IPS DF 19.7 (cell line): Measurements from ENCODE around the gene MPND.

Source experiments
- DNase-seq: peaks from one replicate; pipeline ENCODE4 v3.0.0-alpha.2; 2013; ENCODE audit warnings: low read depth, low spot score

The MPND gene

GRCh38 chr19:4365791-4366665, 22.7 kb downstream of the MPND start:
- DNase-seq, result no peak

GRCh38 chr19:4366666-4367335, 23.4 kb downstream of the MPND start:
- DNase-seq, result no peak

- DNase-seq, result no peak
These were observed 24.0 kb downstream of the MPND start for GRCh38 chr19:4367336-4367723.

DNA sequence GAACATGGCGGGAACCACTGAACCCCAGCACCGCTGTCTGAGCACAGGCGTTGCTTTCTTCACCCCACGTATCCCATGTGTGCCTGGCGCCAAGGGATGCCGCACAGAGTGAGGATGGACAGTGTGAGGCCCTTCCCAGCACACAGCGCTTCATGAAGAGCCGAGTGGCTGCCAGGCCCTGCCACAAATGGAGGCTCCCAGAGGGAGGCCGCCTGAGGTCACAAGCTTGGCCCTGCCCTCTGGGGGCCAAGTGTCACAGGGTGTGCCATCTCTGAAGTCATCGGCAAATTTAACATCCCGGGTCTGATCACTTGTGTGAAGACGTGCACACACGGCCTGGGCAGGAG, 24.4 kb downstream of the MPND start:
- no peak for DNase-seq

DNA sequence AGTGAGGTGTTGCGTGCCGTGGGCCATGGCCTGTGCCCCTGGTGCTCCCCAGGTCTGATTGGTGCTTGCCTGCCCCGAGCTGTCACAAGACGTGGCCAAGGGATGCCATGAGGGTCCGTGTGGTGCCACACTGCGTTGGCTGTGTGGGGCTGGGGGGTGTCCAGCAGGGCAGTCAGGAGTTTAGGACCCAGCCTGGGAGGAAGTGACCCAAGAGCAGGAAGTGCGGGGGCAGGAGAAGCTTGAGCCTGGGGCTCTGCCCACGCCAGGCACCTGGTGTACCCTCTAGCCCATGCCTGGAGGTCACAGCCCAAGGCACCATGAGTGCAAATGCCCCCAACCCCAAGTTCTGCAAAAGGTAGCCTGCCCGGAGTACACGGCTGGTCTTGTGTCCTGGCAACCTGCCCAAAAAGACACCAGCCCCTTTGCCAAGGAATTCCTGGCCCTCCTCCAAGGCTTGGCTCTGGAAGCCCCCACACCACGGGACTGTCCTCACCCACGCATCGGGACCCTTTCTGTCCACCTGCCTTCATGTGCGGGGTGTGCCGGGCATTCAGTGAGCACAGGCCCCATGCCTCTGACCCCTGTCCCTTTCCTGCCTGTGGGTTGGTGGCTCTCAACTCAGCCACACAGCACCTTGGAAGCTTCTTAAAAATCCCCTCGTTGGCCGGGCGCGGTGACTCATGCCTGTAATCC, 24.9 kb downstream of the MPND start:
- DNase-seq, result no peak

DNA sequence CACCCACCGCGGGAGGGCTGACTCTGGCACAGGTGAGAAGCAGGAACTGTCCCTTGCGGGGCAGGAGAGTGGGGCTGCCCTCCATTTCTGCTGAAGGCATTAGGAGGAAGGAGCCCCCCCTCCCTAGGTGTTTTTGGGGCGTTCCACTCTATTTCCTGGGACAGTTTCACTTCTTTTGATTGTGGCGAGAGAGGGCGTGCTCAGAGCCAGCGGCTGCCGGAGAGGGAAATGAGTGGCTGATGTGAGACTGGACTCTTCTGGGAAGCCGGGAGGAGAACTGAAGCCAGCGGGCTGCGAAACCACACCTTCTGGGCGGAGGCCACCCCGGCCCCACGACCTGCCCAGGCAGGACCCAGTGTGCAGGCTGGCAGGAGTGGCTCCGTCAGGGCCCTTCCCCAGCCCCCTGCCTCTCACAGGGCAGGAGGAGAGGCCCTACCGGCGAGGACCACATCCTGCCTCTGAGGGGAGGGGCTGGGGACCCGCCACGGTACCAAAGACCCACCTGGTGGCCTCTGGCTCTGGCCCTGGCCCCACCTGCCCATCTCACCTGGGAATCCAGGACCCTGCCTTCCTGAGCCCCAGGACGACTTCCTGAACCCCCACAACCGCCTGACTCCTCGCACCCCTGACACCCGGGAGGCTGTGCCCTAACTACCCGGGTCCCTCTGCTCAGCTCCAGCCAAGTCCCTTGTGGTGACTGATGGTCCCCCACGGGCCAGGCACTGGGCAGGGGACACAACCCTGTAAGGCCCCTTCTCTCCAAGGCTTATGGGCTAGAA, 25.9 kb downstream of the MPND start:
- DNase-seq, result no peak

DNA sequence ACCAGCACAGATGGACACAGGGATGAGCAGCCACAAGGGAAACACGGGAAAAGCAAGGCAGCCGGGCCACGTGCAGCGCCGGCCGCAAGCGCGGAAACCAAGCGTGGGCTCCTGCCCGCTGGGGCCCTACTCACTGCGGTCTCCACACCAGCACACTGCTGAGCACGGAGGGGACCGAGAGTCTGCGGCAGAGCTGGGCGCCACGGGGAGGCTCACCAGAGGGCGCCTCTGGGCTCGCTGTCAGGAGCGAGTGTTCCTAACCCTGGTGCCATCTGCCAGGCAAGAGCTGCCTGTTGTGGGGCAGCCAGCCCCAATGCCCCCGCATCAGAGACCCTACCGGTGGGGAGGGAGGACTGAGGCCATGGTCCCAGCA, 26.5 kb downstream of the MPND start:
- DNase-seq, result no peak

DNA sequence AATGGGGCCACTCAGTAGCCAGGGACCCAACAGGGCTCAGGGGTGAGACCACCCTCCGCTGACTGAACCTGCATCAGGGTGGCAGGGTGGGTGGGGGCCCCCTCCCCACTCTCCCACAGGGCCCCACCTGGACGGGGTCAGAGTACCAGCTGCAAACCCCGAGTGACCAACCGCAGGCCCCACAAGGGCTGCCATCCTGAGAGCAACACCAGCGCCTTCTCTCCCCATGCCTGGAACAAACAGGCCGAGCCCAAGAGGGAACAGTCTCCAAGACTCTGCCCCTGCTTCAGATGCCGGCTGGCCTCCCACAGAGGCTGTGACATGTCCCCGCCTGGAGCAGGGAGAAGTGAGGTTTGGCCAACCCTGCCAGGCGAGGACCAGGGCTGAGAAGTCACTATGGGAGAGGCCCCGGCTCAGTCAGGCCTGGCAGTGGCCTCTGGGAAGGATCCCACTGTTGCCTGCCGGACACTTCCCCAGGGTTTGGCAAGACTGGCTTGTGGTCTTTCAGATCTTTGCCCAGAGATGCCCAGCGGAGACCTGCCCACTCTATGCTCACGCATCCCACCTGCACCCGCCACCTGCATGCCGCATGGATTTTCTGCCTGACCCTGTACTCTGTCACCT, 27.2 kb downstream of the MPND start:
- DNase-seq, result no peak

- no peak for DNase-seq
These were observed 28.1 kb downstream of the MPND start for GRCh38 chr19:4371247-4372164.

DNA sequence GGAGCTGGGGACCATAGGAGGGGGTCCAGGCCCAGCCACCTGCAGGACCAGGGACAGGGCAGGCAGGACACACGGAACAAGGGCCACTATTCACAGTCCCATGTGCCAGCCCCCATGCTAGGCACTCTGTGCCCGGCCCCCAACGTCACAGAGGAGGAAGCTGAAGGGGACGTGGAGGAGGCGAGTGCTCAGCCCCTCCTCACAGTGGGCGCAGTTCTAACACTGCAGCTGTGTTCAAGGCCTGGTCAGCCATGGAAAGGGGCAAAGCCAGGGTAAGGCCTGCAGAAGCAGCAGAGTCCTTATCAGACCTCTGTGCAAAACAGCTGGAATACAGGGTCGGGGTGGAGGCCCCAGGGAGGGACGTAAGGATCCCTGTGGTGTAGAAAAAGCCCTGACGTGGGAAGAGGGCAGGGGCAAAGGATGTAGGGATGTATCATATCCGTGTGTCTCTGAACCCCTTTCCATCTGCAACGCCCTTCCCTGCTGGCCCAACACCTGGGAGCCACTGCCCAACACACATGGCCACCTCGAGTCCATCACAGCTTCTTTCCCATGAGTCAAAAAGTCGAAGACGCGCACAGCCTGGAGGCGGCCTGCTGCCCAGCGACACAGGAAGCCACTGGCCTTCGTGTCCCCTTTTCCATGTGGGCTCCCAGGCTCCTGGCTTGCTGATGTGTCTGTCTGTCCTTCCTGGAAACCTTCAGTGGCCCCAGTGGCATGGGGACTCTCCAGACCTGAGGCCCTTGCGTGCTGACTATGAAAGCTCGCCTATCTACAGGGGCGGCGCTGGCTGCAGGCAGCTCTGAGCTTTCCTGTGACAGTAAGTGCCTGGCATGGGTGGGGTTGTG, 29.0 kb downstream of the MPND start:
- DNase-seq, result no peak

- no peak for DNase-seq
These were observed 29.6 kb downstream of the MPND start for GRCh38 chr19:4373013-4373367.

DNA sequence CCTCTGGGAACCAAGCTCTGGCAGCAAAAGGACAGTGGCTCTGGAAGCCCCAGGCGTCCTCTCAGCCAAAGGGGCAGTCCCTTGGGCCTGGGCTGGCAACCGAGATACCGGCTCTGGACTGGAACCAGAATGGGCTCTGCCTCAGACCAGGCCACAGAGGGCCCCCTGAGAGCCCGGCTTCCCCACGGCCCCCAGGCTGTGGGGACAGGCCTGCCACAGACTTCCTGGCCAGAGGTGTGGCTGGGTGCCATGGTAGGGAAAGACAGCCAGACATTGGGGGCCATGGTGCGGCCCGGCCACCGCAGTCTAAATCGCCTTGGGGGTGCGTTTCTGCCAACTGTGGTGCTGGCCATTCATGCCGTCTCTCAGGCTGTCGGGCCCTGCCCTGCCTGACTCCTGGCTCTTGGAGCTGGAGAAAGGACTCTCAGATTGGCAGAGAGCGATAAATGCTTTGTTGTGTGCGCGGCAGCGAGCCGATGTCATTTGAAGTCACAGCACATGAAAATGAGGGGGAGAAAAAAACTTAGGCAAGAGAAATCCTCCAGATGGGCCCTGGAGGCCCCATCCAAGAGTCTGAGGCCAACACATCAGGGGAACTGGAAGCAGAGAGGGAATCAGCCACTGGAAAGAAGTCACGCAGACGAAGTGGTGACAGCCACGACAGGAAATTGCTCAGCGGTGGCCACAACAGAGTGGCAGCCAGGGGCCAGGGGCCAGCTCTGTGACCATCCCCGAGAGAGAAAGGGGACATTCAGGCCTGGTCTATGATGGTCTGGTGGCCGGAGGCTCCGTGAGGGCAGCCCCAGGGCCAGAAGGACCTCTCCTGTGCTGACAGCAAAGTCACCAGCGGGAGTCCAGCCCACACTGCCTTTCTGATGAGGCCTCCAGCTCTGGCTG, 30.5 kb downstream of the MPND start:
- DNase-seq, result no peak

- no peak for DNase-seq
These were observed 31.3 kb downstream of the MPND start for GRCh38 chr19:4374498-4375163.

DNA sequence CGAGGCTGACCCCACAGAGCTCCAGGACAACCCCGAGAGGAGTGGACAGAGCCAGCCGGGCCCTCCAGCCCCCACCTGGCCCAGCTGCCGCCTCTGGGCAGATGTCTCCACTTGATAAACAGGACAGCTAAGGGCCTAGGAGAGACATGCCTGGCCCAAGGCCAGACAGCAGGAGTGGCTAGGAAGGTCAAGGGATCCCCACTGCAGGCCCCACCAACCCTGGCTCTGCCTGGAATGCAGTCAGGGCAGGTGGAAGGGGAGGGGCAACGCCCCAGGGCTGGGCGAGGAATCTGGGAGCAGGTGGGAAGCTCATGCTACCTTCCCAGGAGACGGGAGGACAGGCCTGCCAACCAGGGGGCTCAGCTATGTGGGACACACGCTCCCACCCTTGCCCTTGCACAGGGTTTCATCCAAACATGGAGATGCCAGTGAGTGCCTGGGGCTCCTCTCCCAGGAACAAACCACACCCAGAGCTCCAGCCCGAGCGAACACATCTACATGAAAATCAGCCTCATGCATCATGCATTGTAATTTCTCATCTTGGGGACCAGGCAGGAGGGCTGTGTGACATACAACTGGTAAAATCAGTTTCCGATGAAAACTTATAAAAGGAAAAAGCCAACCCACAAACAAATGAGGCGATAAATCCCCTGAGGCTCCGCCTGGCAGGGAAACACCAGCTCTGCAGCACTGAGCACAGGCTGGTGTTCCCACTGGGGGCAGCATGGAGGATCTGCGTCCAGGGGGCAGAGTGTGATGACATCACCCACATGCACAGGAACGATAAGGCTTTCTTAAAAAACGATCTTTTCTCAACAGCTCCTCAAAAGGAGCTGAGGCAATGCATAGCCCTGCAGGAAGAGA, 32.0 kb downstream of the MPND start:
- no peak for DNase-seq

DNA sequence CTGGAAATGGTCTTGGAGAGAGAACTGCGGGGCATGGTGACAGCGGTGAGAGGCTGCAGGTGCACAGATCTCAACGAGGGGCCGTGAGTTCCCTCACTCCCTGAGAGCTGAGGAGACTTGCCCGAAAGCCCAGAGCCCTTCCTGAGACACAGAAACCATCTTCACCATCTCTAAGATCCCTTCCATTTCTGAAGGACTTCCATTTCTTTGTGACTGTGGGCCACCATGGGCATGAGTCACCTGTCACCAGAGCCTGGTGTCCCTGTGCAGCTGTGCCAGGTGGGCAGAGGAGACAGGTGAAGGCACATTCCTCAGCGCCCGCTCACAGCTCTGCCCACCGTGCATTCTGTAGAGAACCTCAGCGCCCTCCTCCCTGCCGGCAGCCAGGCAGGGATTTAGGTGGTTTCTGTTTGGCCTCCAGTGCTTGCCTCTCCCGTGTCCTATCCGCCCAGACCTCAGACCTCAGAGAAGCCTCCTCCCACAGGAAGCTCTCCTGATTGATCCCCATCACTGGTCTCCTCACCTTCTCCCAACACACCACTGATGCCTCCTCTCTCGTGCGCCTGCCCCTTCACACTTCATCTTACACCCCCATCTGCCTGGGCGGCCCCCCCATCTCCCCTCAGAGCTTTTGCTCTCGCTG, 32.8 kb downstream of the MPND start:
- DNase-seq, result no peak

DNA sequence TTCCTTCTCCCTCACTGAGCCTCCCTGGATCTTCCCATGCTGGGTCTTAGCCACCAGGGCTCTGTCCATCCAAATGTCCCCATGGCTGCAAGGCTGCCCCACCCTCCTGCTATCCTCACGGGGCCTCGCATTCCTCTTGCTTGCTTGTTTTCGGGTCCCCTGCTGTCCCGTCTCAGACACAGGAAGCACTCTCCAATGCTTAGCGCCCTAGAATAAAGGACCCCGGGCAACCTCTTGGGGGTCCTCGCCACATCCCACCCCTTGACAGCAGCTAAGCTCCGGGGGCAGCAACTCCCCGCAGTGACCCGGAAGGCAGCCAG, 33.3 kb downstream of the MPND start:
- no peak for DNase-seq
